DMS79 (cell line): ENCODE results near the gene TMEM181.
"Not testable (repeated sequence)": the region's sequence is repeated elsewhere in the genome, so short reads cannot be mapped to it uniquely, and the experiment has no call there.

Source experiments
- DNase-seq: peaks from one replicate; lab custom pipeline; 2025; lab: John Stamatoyannopoulos, UW

TMEM181 gene

GRCh38 chr6:158538741-158539140, 21.1 kb upstream of the TMEM181 start:
- DNase-seq, result no peak

GRCh38 chr6:158539413-158539812, 20.5 kb upstream of the TMEM181 start:
- no peak for DNase-seq

GRCh38 chr6:158539881-158540280, 20.0 kb upstream of the TMEM181 start:
- DNase-seq, result no peak

GRCh38 chr6:158543606-158544185, 16.2 kb upstream of the TMEM181 start:
- no peak for DNase-seq

GRCh38 chr6:158544428-158544827, 15.5 kb upstream of the TMEM181 start:
- DNase-seq, result no peak

GRCh38 chr6:158545043-158545966, 14.6 kb upstream of the TMEM181 start:
- no peak for DNase-seq

GRCh38 chr6:158548418-158549161, 11.3 kb upstream of the TMEM181 start:
- no peak for DNase-seq

- no peak for DNase-seq
These were observed 7.7 kb upstream of the TMEM181 start for GRCh38 chr6:158552055-158552795.

GRCh38 chr6:158552796-158553138, 7.1 kb upstream of the TMEM181 start:
- no peak for DNase-seq

GRCh38 chr6:158554611-158555361, 5.1 kb upstream of the TMEM181 start:
- DNase-seq, result no peak

GRCh38 chr6:158556113-158556512, 3.8 kb upstream of the TMEM181 start:
- no peak for DNase-seq

- DNase-seq, result not testable (repeated sequence)
These were observed 2.8 kb upstream of the TMEM181 start for GRCh38 chr6:158557110-158557509.

- DNase-seq, result no peak
These were observed 2.0 kb upstream of the TMEM181 start for GRCh38 chr6:158557927-158558326.

GRCh38 chr6:158558415-158559306, 1.2 kb upstream of the TMEM181 start:
- no peak for DNase-seq

- DNase-seq, result no peak
These were observed 475 bp upstream of the TMEM181 start for GRCh38 chr6:158559338-158559894.

GRCh38 chr6:158560836-158561320, 987 bp downstream of the TMEM181 start:
- no peak for DNase-seq

GRCh38 chr6:158561321-158561884, 1.5 kb downstream of the TMEM181 start:
- no peak for DNase-seq

GRCh38 chr6:158561938-158562337, 2.0 kb downstream of the TMEM181 start:
- no peak for DNase-seq
